Gastrocnemius medialis (tissue), 4 donors: ENCODE results near the gene KRTAP10-4.
"Not testable (repeated sequence)": the region's sequence is repeated elsewhere in the genome, so short reads cannot be mapped to it uniquely, and the experiment has no call there.

ENCODE experiments used
- CTCF ChIP-seq, 5 experiments: fragments of 450-650 bp in 3 of 5; fragments of 200-600 bp in 2 of 5; sonication (generic) in 2 of 5; IDR thresholded peaks in 4 of 5; conservative IDR thresholded peaks in 1 of 5; 1 replicate in 4 of 5; 2 replicates in 1 of 5; pipeline ENCODE4 v1.5.1; 2016 to 2019; ENCODE audit warnings: antibody characterized with exemption in 5 of 5, mild to moderate bottlenecking in 3 of 5, moderate library complexity in 3 of 5
- POLR2A ChIP-seq, 2 donors: fragments of 450-650 bp; IDR thresholded peaks; one replicate each; pipeline ENCODE4 v1.6.1; 2017; ENCODE audit warnings: antibody characterized with exemption in 2 of 2, mild to moderate bottlenecking in 2 of 2, moderate library complexity in 2 of 2

- not testable (repeated sequence) for TF ChIP-seq CTCF (IDR thresholded peaks at IDR 0.05 in 4 of 5, conservative IDR thresholded peaks at IDR 0.05 in 1 of 5); POLR2A (IDR thresholded peaks at IDR 0.05)
Observed at GRCh38 chr21:44580231-44580821, 6.8 kb downstream of the KRTAP10-4 start, which contains the start of gene KRTAP10-5.
